Peyer's patch (tissue), 4 donors: ENCODE results near the gene MRTFB. TPM values are rescaled to one million over a fixed set of nuclear protein-coding genes. Genes with fewer than 3 reads are reported as not detected.

Experiments
- DNase-seq, 3 donors: peaks; one replicate each; pipeline ENCODE4 v3.0.0-alpha.2; 2017 to 2019
- H3K27ac ChIP-seq, 4 donors: fragments of 200-600 bp; sonication (generic); one replicate each; pipeline ENCODE4 v1.5.1; 2016 to 2019
- H3K27me3 ChIP-seq, 2 donors: fragments of 200-600 bp; sonication (generic); one replicate each; pipeline ENCODE4 v1.5.1; 2019
- H3K36me3 ChIP-seq, 3 donors: fragments of 200-600 bp; sonication (generic); one replicate each; pipeline ENCODE4 v1.5.1; 2016 to 2019
- H3K4me1 ChIP-seq, 4 donors: fragments of 200-600 bp; sonication (generic); one replicate each; pipeline ENCODE4 v1.5.1; 2016 to 2019
- H3K4me3 ChIP-seq, 4 donors: fragments of 200-600 bp; sonication (generic); 1 replicate in 3 of 4; 2 replicates in 1 of 4; pipeline ENCODE4 v1.5.1; 2016 to 2019; ENCODE audit warnings: mild to moderate bottlenecking in 1 of 4
- H3K9me3 ChIP-seq, 4 donors: fragments of 200-600 bp; sonication (generic); one replicate each; pipeline ENCODE4 v1.5.1; 2016 to 2019; ENCODE audit warnings: mild to moderate bottlenecking in 1 of 4
- CTCF ChIP-seq, 6 experiments: fragments of 450-650 bp in 4 of 6; fragments of 200-600 bp in 2 of 6; sonication (generic) in 1 of 6; IDR thresholded peaks; one replicate each; pipeline ENCODE4 v1.5.1; 2017 to 2019; ENCODE audit warnings: antibody characterized with exemption in 6 of 6, mild to moderate bottlenecking in 3 of 6, moderate library complexity in 1 of 6
- POLR2A ChIP-seq, 2 donors: fragments of 450-650 bp; IDR thresholded peaks; one replicate each; pipeline ENCODE4 v1.5.1; 2017; ENCODE audit warnings: antibody characterized with exemption in 2 of 2, mild to moderate bottlenecking in 2 of 2, moderate library complexity in 2 of 2
- total RNA-seq, 4 donors: library from RNA; depleted of rRNA; stranded (reverse); fragments of >200 nt; gene quantifications; one replicate each; pipeline ENCODE4 v1.1.0, GENCODE V29; 2016

MRTFB gene
- total RNA-seq, 4 donors from 2014 or later = 42.2 to 136 (median 68.7) TPM

- peak overlapping the region; percentile 4 to 73 (median 57) for H3K27ac ChIP-seq
- no peaks in the 10 kb centered on the region for H3K36me3 ChIP-seq
- no peaks in the 10 kb centered on the region for H3K4me1 ChIP-seq
- no peaks in the 10 kb centered on the region for H3K27me3 ChIP-seq
- no peak for TF ChIP-seq CTCF (IDR thresholded peaks at IDR 0.05)
- TF ChIP-seq POLR2A (IDR thresholded peaks at IDR 0.05) = no peak
- H3K9me3 ChIP-seq = no peaks in the 10 kb centered on the region
- DNase-seq = no peak
- H3K4me3 ChIP-seq = peak overlapping the region in 2 of 4 donors; percentile 26 to 28
Observed at GRCh38 chr16:14186795-14187221, 115.7 kb downstream of the MRTFB start.

- TF ChIP-seq POLR2A (IDR thresholded peaks at IDR 0.05) (no peak), CTCF (IDR thresholded peaks at IDR 0.05) (no peak)
- H3K27me3 ChIP-seq = no peaks in the 10 kb centered on the region
- no peaks in the 10 kb centered on the region for H3K36me3 ChIP-seq
- H3K27ac ChIP-seq = peak overlapping the region in 2 of 4 donors; percentile 6 to 73
- H3K4me3 ChIP-seq = peak overlapping the region in 2 of 4 donors; percentile 0 to 28
- H3K9me3 ChIP-seq = no peaks in the 10 kb centered on the region
- DNase-seq = no peak
- no peaks in the 10 kb centered on the region for H3K4me1 ChIP-seq
Observed at GRCh38 chr16:14187517-14188338, 116.6 kb downstream of the MRTFB start.

GRCh38 chr16:14193316-14193871, 122.3 kb downstream of the MRTFB start:
- TF ChIP-seq CTCF (IDR thresholded peaks at IDR 0.05) (no peak), POLR2A (IDR thresholded peaks at IDR 0.05) (no peak)
- no peaks in the 10 kb centered on the region for H3K4me1 ChIP-seq
- no peak overlapping the region for H3K4me3 ChIP-seq
- H3K36me3 ChIP-seq = no peaks in the 10 kb centered on the region
- peak overlapping the region in 1 of 4 donors; percentile 32 for H3K27ac ChIP-seq
- no peaks in the 10 kb centered on the region for H3K27me3 ChIP-seq
- no peaks in the 10 kb centered on the region for H3K9me3 ChIP-seq
- peak in 2 of 3 donors; percentile 51 to 55 for DNase-seq

GRCh38 chr16:14194721-14195120, 123.6 kb downstream of the MRTFB start:
- Histone ChIP-seq H3K27ac (no peak overlapping the region), H3K4me1 (no peaks in the 10 kb centered on the region), H3K27me3 (no peaks in the 10 kb centered on the region), H3K36me3 (no peaks in the 10 kb centered on the region), H3K4me3 (no peak overlapping the region), H3K9me3 (no peaks in the 10 kb centered on the region)
- no peak for DNase-seq
- TF ChIP-seq CTCF (IDR thresholded peaks at IDR 0.05) (no peak), POLR2A (IDR thresholded peaks at IDR 0.05) (no peak)

GRCh38 chr16:14196011-14196410, 124.9 kb downstream of the MRTFB start:
- H3K27ac ChIP-seq = no peak overlapping the region
- no peaks in the 10 kb centered on the region for H3K36me3 ChIP-seq
- no peaks in the 10 kb centered on the region for H3K9me3 ChIP-seq
- no peak for DNase-seq
- H3K4me3 ChIP-seq = no peak overlapping the region
- TF ChIP-seq CTCF (IDR thresholded peaks at IDR 0.05) (no peak), POLR2A (IDR thresholded peaks at IDR 0.05) (no peak)
- no peaks in the 10 kb centered on the region for H3K27me3 ChIP-seq
- H3K4me1 ChIP-seq = no peaks in the 10 kb centered on the region
